Measurements from ENCODE around the gene HDDC3.

The HDDC3 gene

GRCh38 chr15:90953947-90954711 is 21.8 kb upstream of the HDDC3 start:
- DNase-seq: no peak

- no peak for DNase-seq
Measured at GRCh38 chr15:90952901-90953677, 20.7 kb upstream of the HDDC3 start.

- DNase-seq: no peak
Measured at GRCh38 chr15:90950676-90951075, 18.3 kb upstream of the HDDC3 start.

GRCh38 chr15:90949979-90950675 is 17.8 kb upstream of the HDDC3 start:
- no peak for DNase-seq

- no peak for DNase-seq
Measured at GRCh38 chr15:90948506-90948905, 16.2 kb upstream of the HDDC3 start.

GRCh38 chr15:90947577-90948357 is 15.4 kb upstream of the HDDC3 start:
- DNase-seq: no peak

- no peak for DNase-seq
Measured at GRCh38 chr15:90946941-90947576, 14.7 kb upstream of the HDDC3 start.

- DNase-seq: no peak
Measured at GRCh38 chr15:90946538-90946937, 14.2 kb upstream of the HDDC3 start.

GRCh38 chr15:90945091-90945490 is 12.7 kb upstream of the HDDC3 start:
- no peak for DNase-seq

- DNase-seq: no peak
Measured at GRCh38 chr15:90942354-90943120, 10.2 kb upstream of the HDDC3 start.

GRCh38 chr15:90941038-90941437 is 8.7 kb upstream of the HDDC3 start:
- no peak for DNase-seq

GRCh38 chr15:90939756-90940155 is 7.4 kb upstream of the HDDC3 start:
- DNase-seq: no peak

GRCh38 chr15:90938261-90938660 is 5.9 kb upstream of the HDDC3 start:
- no peak for DNase-seq

GRCh38 chr15:90936823-90937222 is 4.5 kb upstream of the HDDC3 start:
- no peak for DNase-seq

- peak; percentile 81 to 94 for DNase-seq
Measured at GRCh38 chr15:90934949-90935751, 2.8 kb upstream of the HDDC3 start, which contains the start of gene UNC45A. UNC45A (plus strand) TSS chr15:90935285; CDS start chr15:90935325, 40 bp downstream.

GRCh38 chr15:90934256-90934948 is 2.1 kb upstream of the HDDC3 start:
- DNase-seq: peak; percentile 66 to 83

GRCh38 chr15:90933301-90933700 is 952 bp upstream of the HDDC3 start:
- DNase-seq: no peak

GRCh38 chr15:90932660-90932991 is 277 bp upstream of the HDDC3 start:
- no peak for DNase-seq

GRCh38 chr15:90931575-90931827 is 848 bp downstream of the HDDC3 start:
- DNase-seq: no peak

GRCh38 chr15:90930861-90931574 is 1.3 kb downstream of the HDDC3 start:
- no peak for DNase-seq

All from NCI-H187 (cell line).